ENCODE results near the gene KRTAP5-8.
A peak's percentile ranks its signal among the peaks of the same experiment; 100 is the strongest.
"Not testable (repeated sequence)": the region's sequence is repeated elsewhere in the genome, so short reads cannot be mapped to it uniquely, and the experiment has no call there.

The KRTAP5-8 gene

GRCh38 chr11:71518506-71519471 lies 19.0 kb upstream of the KRTAP5-8 start:
- DNase-seq, result no peak

- no peak for DNase-seq
Measured at GRCh38 chr11:71519546-71519945, 18.3 kb upstream of the KRTAP5-8 start.

- DNase-seq, result no peak
Measured at GRCh38 chr11:71525188-71525937, 12.5 kb upstream of the KRTAP5-8 start.

- DNase-seq, result peak; percentile 5
Measured at GRCh38 chr11:71525938-71526495, 11.8 kb upstream of the KRTAP5-8 start.

GRCh38 chr11:71526796-71527575 lies 10.8 kb upstream of the KRTAP5-8 start, which contains the start of gene KRTAP5-7:
TSS of gene KRTAP5-7 (plus strand) at chr11:71527267. CDS start at chr11:71527301, 34 bp downstream.
- peak; percentile 16 for DNase-seq

GRCh38 chr11:71527576-71528210 lies 10.1 kb upstream of the KRTAP5-8 start:
- DNase-seq, result peak; percentile 38

- DNase-seq, result peak; percentile 25
Measured at GRCh38 chr11:71530602-71531001, 7.2 kb upstream of the KRTAP5-8 start.

- DNase-seq, result peak; percentile 6
Measured at GRCh38 chr11:71532036-71532610, 5.7 kb upstream of the KRTAP5-8 start.

GRCh38 chr11:71534711-71535608 lies 2.9 kb upstream of the KRTAP5-8 start:
- not testable (repeated sequence) for DNase-seq

GRCh38 chr11:71535825-71536224 lies 2.0 kb upstream of the KRTAP5-8 start:
- DNase-seq, result peak; percentile 9

GRCh38 chr11:71537537-71537936 lies 288 bp upstream of the KRTAP5-8 start:
- peak; percentile 34 for DNase-seq

- DNase-seq, result peak; percentile 78
Measured at GRCh38 chr11:71538666-71538990, 803 bp downstream of the KRTAP5-8 start.

- DNase-seq, result peak; percentile 32
Measured at GRCh38 chr11:71539017-71539416, 1.2 kb downstream of the KRTAP5-8 start.

GRCh38 chr11:71539971-71540370 lies 2.1 kb downstream of the KRTAP5-8 start:
- DNase-seq, result peak; percentile 16

- DNase-seq, result peak; percentile 6
Measured at GRCh38 chr11:71540521-71541304, 2.9 kb downstream of the KRTAP5-8 start.

GRCh38 chr11:71542382-71542781 lies 4.6 kb downstream of the KRTAP5-8 start:
- DNase-seq, result no peak

- DNase-seq, result peak; percentile 47
Measured at GRCh38 chr11:71542879-71543777, 5.3 kb downstream of the KRTAP5-8 start.

- DNase-seq, result peak; percentile 26
Measured at GRCh38 chr11:71543866-71544265, 6.0 kb downstream of the KRTAP5-8 start.
